SJCRH30 (cell line): ENCODE measurements around the gene DAPK2. TPM values are rescaled to one million over a fixed set of nuclear protein-coding genes. Genes with fewer than 3 reads are reported as not detected.

Source experiments
- DNase-seq, 2 experiments: peaks; one replicate each; pipeline ENCODE4 v3.0.0-alpha.2; 2015 to 2020
- H3K27ac ChIP-seq: fragments of 250-450 bp; sonication (Bioruptor Pico); 2 replicates; pipeline ENCODE4 v1.5.1; 2020; ENCODE audit warnings: mild to moderate bottlenecking, moderate library complexity
- H3K27me3 ChIP-seq: fragments of 250-450 bp; sonication (Bioruptor Pico); 2 replicates; pipeline ENCODE4 v1.5.1; 2020; ENCODE audit warnings: mild to moderate bottlenecking, moderate library complexity
- H3K36me3 ChIP-seq: fragments of 250-450 bp; sonication (Bioruptor Pico); 2 replicates; pipeline ENCODE4 v1.5.1; 2020; ENCODE audit warnings: mild to moderate bottlenecking, moderate library complexity
- H3K4me1 ChIP-seq: fragments of 250-450 bp; sonication (Bioruptor Pico); 2 replicates; pipeline ENCODE4 v1.5.1; 2020; ENCODE audit warnings: mild to moderate bottlenecking, moderate library complexity
- H3K4me3 ChIP-seq: fragments of 250-450 bp; sonication (Bioruptor Pico); 2 replicates; pipeline ENCODE4 v1.5.1; 2020; ENCODE audit warnings: mild to moderate bottlenecking, moderate library complexity
- H3K9me3 ChIP-seq: fragments of 250-450 bp; sonication (Bioruptor Pico); replicated peaks from 2 replicates; pipeline ENCODE4 v1.5.1; 2020; ENCODE audit warnings: mild to moderate bottlenecking, moderate library complexity
- total RNA-seq: library from RNA; depleted of rRNA; stranded (reverse); fragments of >200 nt; shearing (Covaris generic); gene quantifications from 2 replicates; pipeline ENCODE4 v1.2.3, GENCODE V29; 2014

The DAPK2 gene
- total RNA-seq, 1 experiment from 2014 or later, result 0.85 TPM

DNA sequence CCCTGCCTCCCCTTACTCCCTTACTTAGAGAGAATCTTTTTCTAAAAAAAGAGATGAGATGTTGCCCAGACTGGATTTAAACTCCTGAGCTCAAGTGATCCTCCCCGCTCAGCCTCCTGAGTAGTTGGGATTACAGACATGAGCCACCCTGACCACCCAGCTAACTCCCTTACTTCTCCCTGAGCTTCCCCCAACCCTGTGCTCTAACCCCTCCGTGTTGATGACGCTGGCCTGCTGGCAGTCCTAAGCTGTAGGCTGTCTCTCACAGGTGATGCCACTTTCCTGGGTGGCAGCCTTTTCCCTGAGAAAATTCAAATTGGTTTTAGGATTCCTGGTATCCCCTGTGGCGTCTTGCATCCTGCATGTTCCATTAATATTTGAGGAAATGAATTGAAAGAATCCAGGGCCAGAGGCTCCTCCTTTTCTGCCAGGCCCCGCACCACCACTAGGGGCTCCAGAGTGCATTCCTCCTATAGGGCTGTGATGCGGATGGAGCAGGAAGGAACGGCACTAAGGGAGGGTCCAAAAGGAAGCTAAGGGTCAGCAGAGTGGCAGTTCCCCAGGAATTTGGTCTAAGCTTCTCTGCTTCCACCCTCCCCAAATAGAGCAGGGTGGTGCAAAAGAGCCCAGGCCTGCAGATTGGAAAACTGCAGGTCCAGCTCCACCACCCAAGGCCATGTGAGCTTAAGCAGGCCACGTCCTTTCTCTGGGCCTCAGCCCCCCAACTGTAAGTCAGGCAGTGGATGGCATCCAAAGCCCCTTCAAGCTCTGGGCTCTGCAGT is 101.1 kb downstream of the DAPK2 start:
- H3K4me3 ChIP-seq, result no peak overlapping the region
- no peaks in the 10 kb centered on the region for H3K9me3 ChIP-seq
- H3K36me3 ChIP-seq, result no peaks in the 10 kb centered on the region
- DNase-seq, result peak; percentile 63 to 78
- H3K4me1 ChIP-seq, result peaks cover 1% of the 10 kb centered on the region; the same call in 1 of the 2 replicates
- no peak overlapping the region for H3K27ac ChIP-seq
- no peaks in the 10 kb centered on the region for H3K27me3 ChIP-seq

DNA sequence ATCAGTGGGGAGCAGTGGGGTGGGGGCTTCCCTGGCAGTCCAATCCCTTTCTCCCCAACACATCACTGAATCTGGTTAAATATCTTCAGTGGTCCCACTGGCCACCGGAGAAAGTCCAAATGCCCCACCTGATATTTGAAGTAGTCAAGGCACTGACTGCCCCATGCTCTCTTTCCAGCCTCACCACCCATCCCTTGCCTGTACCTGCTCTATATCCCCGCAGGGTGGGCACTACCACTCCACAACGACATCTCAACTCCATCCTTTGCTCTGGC is 101.7 kb downstream of the DAPK2 start:
- Histone ChIP-seq H3K27ac (no peak overlapping the region), H3K27me3 (no peaks in the 10 kb centered on the region), H3K36me3 (no peaks in the 10 kb centered on the region), H3K4me3 (no peak overlapping the region), H3K9me3 (no peaks in the 10 kb centered on the region), H3K4me1 (peaks cover 5% of the 10 kb centered on the region; the same call in 1 of the 2 replicates)
- DNase-seq, result no peak

- H3K4me3 ChIP-seq, result no peak overlapping the region
- no peak for DNase-seq
- H3K27me3 ChIP-seq, result no peaks in the 10 kb centered on the region
- no peaks in the 10 kb centered on the region for H3K36me3 ChIP-seq
- H3K27ac ChIP-seq, result no peak overlapping the region
- H3K9me3 ChIP-seq, result no peaks in the 10 kb centered on the region
- peaks cover 8% of the 10 kb centered on the region; the same call in 1 of the 2 replicates for H3K4me1 ChIP-seq
Measured at GRCh38 chr15:63943829-63944680, 102.2 kb downstream of the DAPK2 start.

- no peaks in the 10 kb centered on the region for H3K36me3 ChIP-seq
- H3K27me3 ChIP-seq, result no peaks in the 10 kb centered on the region
- H3K4me1 ChIP-seq, result peaks cover 10% of the 10 kb centered on the region; the same call in 1 of the 2 replicates
- no peaks in the 10 kb centered on the region; the same call in 1 of the 2 replicates for H3K9me3 ChIP-seq
- no peak overlapping the region for H3K4me3 ChIP-seq
- no peak overlapping the region for H3K27ac ChIP-seq
- DNase-seq, result peak; percentile 25 to 51
Measured at GRCh38 chr15:63942486-63943365, 103.6 kb downstream of the DAPK2 start.

- no peaks in the 10 kb centered on the region; the same call in 1 of the 2 replicates for H3K9me3 ChIP-seq
- H3K36me3 ChIP-seq, result no peaks in the 10 kb centered on the region
- DNase-seq, result no peak
- peaks cover 11% of the 10 kb centered on the region; the same call in 1 of the 2 replicates for H3K4me1 ChIP-seq
- H3K27me3 ChIP-seq, result no peaks in the 10 kb centered on the region
- H3K4me3 ChIP-seq, result no peak overlapping the region
- H3K27ac ChIP-seq, result no peak overlapping the region
Measured at GRCh38 chr15:63941698-63942465, 104.4 kb downstream of the DAPK2 start.

DNA sequence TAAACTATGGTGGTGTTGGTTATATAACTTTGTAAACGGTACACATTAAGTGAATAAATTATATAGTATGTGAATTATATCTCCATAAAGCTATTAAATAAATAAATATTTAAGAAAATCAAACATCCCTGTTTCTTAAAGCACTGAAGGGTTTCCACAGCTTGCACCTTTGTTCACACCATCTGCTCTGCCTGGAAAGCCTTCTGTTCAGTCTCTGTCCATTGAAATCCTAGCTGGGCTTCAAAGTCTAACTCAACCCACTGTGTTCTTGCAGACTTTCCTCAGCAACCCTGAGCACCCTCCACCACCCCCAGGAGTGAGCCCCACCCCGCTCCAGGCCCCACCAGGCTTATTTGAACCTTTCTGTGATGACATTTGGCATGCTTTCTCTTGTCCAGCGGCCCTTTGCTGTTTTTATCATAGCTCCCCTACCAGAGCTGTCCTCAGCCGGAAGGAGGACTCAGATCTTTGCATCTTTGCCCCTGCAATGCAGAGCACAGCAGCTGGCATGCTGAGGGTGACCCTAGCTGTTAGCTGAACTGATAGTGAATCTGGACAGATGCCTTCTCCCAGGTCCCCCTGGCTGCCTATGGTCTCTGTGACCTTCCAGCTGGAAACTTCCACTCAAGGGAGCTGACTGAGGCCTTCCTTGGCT is 105.2 kb downstream of the DAPK2 start:
- no peak overlapping the region for H3K27ac ChIP-seq
- H3K4me1 ChIP-seq, result peaks cover 11% of the 10 kb centered on the region; the same call in 1 of the 2 replicates
- DNase-seq, result no peak
- no peak overlapping the region for H3K4me3 ChIP-seq
- H3K9me3 ChIP-seq, result no peaks in the 10 kb centered on the region; the same call in 1 of the 2 replicates
- H3K36me3 ChIP-seq, result no peaks in the 10 kb centered on the region
- H3K27me3 ChIP-seq, result no peaks in the 10 kb centered on the region

DNA sequence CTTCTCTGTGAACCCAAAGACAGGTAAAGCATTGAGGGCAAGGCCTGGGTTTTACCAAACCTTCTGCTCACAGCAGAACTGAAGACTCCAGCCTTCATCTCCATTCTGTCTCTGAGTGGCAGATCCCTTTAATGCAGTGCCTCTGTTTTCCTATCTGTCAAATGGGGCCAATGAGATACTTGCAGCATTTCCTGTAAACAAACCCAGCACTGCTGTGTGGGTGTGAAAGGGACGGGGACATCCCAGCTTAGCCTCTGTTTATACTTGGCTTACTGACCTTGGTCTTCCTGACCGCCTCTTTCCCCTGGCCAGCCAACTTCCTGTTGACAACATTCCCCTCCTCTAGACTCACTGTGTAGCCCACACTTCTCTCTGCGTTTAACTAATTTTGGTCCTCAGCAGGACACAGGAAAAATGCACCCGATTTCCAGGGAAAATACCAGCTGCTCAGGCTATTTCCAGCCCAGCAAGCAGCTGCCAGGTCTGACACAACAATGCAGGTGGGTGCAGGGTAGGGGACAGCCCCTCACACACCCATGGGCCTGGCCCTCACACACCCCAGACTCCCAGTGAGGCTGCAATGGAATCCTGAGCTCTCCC is 106.7 kb downstream of the DAPK2 start:
- peak overlapping the region; percentile 3; the same call in 1 of the 2 replicates for H3K27ac ChIP-seq
- H3K36me3 ChIP-seq, result no peaks in the 10 kb centered on the region
- no peaks in the 10 kb centered on the region for H3K27me3 ChIP-seq
- DNase-seq, result peak; percentile 56 to 57
- peaks cover 11% of the 10 kb centered on the region; the same call in 1 of the 2 replicates for H3K4me1 ChIP-seq
- no peak overlapping the region for H3K4me3 ChIP-seq
- H3K9me3 ChIP-seq, result no peaks in the 10 kb centered on the region; the same call in 1 of the 2 replicates

DNA sequence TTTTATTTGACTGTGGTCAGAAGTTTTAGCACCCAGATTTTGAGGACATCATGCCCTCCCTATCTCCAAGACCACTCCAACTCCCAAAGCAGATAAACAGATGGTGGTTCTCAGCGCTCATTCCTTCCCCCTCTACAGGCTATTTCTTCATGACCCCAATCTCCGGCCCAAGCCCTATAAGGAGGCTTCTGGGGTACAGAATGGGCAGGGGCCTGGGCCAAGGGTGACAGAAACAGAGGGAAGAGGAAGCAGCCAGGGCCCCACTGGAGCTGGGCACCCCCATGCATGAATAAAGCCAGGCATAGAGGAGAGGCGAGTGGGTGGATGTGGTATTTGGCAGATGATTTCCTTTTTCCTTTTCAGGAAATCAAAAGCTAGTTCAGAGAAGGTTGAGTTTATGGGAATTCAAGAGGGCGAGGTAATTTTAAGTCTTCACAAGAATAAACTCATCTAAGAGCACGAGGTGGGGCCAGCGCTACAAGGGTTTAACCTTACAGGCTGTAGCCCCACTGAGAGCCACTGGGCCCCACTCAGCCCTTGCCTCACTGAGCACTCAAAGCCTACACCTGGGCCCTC is 107.7 kb downstream of the DAPK2 start:
- Histone ChIP-seq H3K27ac (no peak overlapping the region), H3K9me3 (no peaks in the 10 kb centered on the region; the same call in 1 of the 2 replicates), H3K4me3 (no peak overlapping the region), H3K4me1 (peaks cover 11% of the 10 kb centered on the region; the same call in 1 of the 2 replicates), H3K27me3 (no peaks in the 10 kb centered on the region), H3K36me3 (no peaks in the 10 kb centered on the region)
- DNase-seq, result no peak

DNA sequence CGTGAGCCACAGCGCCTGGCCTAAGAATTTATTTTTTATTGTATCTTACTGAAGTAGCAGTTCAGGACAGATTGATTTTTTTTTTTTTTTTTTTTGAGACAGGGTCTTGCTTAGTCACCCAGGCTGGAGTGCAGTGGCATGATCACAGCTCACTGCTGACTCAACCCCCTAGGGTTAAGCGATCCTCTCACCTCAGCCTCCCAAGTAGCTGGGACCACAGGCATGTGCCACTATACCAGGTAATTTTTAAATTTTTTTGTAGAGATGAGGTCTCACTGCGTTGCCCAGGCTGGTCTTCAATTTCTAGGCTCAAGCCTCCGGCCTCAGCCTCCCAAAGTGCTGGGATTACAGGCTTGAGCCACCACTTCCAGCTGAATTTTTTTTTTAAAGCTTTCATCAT is 112.8 kb downstream of the DAPK2 start:
- Histone ChIP-seq H3K4me3 (no peak overlapping the region), H3K27ac (no peak overlapping the region), H3K4me1 (0 out of 2 replicates have a peak, but pooled peaks cover 3% of the 10 kb centered on the region), H3K9me3 (no peaks in the 10 kb centered on the region; the same call in 1 of the 2 replicates), H3K36me3 (no peaks in the 10 kb centered on the region), H3K27me3 (no peaks in the 10 kb centered on the region)
- DNase-seq, result no peak

GRCh38 chr15:63931556-63931955 is 114.7 kb downstream of the DAPK2 start:
- no peak for DNase-seq
- no peaks in the 10 kb centered on the region for H3K4me1 ChIP-seq
- no peaks in the 10 kb centered on the region for H3K27me3 ChIP-seq

DNA sequence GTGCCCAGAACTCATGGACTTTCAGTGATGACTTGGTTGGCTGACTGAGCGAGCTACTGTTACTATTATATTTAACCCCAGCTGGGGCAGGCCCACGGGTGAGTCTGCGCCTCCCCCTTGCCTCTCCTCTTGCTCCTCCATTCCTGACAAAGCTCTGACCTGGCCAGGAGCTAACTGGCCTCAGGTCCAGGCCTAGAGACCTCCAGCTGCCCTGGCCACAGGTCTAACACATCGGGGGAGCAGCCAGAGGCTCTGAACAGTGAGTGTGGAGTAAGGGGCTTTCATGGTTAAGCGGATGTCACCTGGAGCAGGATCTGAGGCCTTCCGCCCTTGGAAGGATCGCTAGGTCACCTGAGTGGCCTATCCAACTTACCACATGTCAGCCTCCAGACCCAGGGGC is 116.3 kb downstream of the DAPK2 start:
- H3K27ac ChIP-seq, result no peak overlapping the region
- DNase-seq, result no peak
- H3K9me3 ChIP-seq, result no peaks in the 10 kb centered on the region
- no peaks in the 10 kb centered on the region for H3K4me1 ChIP-seq
- H3K36me3 ChIP-seq, result no peaks in the 10 kb centered on the region
- H3K27me3 ChIP-seq, result no peaks in the 10 kb centered on the region
- H3K4me3 ChIP-seq, result no peak overlapping the region

More at GRCh38 chr15:63931556-63931955, 114.7 kb downstream of the DAPK2 start:
- no peak overlapping the region for H3K27ac ChIP-seq
- H3K4me3 ChIP-seq, result no peak overlapping the region
- H3K36me3 ChIP-seq, result no peaks in the 10 kb centered on the region
- H3K9me3 ChIP-seq, result no peaks in the 10 kb centered on the region

GRCh38 chr15:63928185-63928842 is 118.0 kb downstream of the DAPK2 start:
- no peaks in the 10 kb centered on the region for H3K9me3 ChIP-seq
- no peak overlapping the region for H3K4me3 ChIP-seq
- no peak overlapping the region for H3K27ac ChIP-seq
- H3K4me1 ChIP-seq, result no peaks in the 10 kb centered on the region
- no peaks in the 10 kb centered on the region for H3K27me3 ChIP-seq
- no peak for DNase-seq
- no peaks in the 10 kb centered on the region for H3K36me3 ChIP-seq
